GM06990 (cell line): ENCODE results near the gene RNF2.

Experiments
- DNase-seq: peaks from one replicate; pipeline ENCODE4 v3.0.0-alpha.2; 2011; ENCODE audit not compliant: insufficient read length; ENCODE audit errors: extremely low read depth
- H3K27me3 ChIP-seq: replicated peaks from 2 replicates; pipeline ENCODE4 v1.6.0; 2011; ENCODE audit warnings: low read length; ENCODE audit not compliant: control insufficient read depth, insufficient read depth
- H3K36me3 ChIP-seq: 2 replicates; pipeline ENCODE4 v1.5.1; 2011; ENCODE audit warnings: low read length; ENCODE audit not compliant: control insufficient read depth, insufficient read depth
- H3K4me3 ChIP-seq: replicated peaks from 2 replicates; pipeline ENCODE4 v1.5.1; 2011; ENCODE audit warnings: low read depth, mild to moderate bottlenecking, control low read depth, low read length
- TF ChIP-seq, protein P1 (sequence below): IDR thresholded peaks from 2 replicates; pipeline ENCODE4 v1.5.1; 2011; ENCODE audit warnings: low read length, control low read depth, mild to moderate bottlenecking, inconsistent platforms; ENCODE audit not compliant: insufficient read depth, poor library complexity, severe bottlenecking

RNF2 gene

DNA sequence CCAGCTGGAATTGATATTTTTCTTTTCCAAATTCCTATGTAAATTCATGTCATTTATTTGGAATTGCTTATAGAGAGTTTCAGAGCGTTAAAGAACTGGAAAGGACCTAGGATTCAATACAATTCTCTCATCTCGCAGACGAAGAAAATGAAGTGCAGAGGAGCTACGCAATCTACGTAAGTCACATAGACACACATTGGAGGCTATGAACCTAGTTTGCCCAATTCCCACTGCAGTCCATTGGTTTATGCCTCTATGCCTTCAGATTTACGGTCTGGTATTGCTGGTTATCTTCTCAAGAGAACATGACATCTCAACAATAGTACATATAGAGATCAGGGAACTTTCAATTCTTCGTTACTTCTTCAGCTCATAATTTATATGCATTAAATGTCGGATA is 971 bp upstream of the RNF2 start:
- no peak for DNase-seq
- H3K4me3 ChIP-seq: no peak overlapping the region
- H3K27me3 ChIP-seq: no peaks in the 10 kb centered on the region
- TF ChIP-seq, protein P1, sequence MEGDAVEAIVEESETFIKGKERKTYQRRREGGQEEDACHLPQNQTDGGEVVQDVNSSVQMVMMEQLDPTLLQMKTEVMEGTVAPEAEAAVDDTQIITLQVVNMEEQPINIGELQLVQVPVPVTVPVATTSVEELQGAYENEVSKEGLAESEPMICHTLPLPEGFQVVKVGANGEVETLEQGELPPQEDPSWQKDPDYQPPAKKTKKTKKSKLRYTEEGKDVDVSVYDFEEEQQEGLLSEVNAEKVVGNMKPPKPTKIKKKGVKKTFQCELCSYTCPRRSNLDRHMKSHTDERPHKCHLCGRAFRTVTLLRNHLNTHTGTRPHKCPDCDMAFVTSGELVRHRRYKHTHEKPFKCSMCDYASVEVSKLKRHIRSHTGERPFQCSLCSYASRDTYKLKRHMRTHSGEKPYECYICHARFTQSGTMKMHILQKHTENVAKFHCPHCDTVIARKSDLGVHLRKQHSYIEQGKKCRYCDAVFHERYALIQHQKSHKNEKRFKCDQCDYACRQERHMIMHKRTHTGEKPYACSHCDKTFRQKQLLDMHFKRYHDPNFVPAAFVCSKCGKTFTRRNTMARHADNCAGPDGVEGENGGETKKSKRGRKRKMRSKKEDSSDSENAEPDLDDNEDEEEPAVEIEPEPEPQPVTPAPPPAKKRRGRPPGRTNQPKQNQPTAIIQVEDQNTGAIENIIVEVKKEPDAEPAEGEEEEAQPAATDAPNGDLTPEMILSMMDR: no peak
- no peaks in the 10 kb centered on the region for H3K36me3 ChIP-seq

DNA sequence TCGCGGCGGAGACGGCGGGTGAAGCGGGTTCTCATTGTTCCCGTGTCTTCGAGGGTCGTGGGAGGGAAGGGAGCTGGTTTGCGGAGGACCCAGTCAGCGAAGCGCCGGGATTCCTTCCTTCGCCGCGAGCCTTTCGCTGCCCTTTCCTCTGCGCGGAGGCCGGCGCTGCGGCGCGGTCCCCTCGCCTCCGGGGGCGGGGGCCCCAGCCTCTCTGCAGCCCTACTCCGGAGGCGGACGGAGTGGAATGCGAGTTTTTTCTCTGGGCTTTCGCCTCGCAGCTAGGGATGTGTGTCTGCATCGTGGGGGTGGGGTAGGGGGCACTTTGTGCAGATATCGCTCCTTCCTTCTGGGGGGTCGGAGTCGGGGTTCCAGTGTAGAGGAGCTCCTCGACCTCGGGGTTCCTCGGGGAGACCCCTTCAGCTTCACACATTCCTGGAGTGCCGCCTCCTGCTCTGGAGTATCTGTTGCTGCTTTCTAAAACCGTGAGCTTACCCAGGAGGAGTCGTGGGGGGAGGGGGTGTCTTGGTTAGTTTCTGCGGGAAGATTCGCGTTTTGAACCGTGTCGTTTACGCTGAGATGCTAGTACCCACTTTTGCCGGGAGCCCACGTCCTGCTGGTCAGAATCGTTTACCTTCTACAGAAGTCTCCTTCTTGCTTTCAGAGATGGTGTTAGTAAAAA is 595 bp downstream of the RNF2 start:
- Histone ChIP-seq H3K4me3 (peak overlapping the region; percentile 92), H3K36me3 (no peaks in the 10 kb centered on the region), H3K27me3 (no peaks in the 10 kb centered on the region)
- DNase-seq: no peak
- TF ChIP-seq, protein P1: no peak

DNA sequence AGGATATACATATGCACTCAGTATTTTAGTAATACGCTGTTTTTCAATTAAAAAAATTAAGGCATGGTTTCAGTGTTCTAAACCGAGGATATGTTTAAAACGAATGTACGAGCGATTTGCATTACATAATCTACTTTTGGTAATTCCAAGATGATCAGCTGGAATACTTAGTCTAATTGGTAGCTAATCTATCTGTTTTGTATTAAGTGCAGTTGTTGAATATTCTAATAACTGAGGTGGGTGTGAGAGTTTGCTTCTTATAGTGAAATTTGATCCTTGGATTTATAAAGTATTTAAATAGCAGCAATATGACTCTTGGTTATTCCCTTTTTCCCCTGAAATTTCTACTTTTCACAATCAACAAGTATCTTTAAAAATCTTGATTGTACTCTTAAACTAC is 1.3 kb downstream of the RNF2 start:
- TF ChIP-seq, protein P1: no peak
- no peak for DNase-seq
- H3K27me3 ChIP-seq: no peaks in the 10 kb centered on the region
- no peaks in the 10 kb centered on the region for H3K36me3 ChIP-seq
- peak overlapping the region; percentile 92 for H3K4me3 ChIP-seq

DNA sequence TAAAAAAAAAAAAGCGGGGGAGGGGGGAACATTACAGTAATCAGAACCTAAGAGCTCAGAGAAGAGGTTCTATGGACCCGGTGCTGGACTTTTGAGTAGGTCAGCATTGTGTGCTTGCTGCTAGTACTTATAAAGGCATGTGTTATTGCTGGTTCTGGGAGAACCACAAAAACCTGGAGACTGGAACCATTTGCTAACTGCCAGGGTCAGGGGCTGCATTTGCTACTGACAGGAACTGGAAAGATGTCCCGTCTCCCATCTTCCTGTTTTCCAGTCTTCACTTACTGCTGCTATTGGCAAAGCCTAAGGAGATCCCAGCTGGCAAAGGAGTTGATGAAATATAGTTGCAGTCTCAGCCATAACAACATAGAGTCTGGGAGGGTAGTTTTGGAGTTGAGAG is 4.3 kb downstream of the RNF2 start:
- DNase-seq: no peak
- no peaks in the 10 kb centered on the region for H3K27me3 ChIP-seq
- H3K36me3 ChIP-seq: no peaks in the 10 kb centered on the region
- no peak overlapping the region for H3K4me3 ChIP-seq
- TF ChIP-seq, protein P1: no peak

DNA sequence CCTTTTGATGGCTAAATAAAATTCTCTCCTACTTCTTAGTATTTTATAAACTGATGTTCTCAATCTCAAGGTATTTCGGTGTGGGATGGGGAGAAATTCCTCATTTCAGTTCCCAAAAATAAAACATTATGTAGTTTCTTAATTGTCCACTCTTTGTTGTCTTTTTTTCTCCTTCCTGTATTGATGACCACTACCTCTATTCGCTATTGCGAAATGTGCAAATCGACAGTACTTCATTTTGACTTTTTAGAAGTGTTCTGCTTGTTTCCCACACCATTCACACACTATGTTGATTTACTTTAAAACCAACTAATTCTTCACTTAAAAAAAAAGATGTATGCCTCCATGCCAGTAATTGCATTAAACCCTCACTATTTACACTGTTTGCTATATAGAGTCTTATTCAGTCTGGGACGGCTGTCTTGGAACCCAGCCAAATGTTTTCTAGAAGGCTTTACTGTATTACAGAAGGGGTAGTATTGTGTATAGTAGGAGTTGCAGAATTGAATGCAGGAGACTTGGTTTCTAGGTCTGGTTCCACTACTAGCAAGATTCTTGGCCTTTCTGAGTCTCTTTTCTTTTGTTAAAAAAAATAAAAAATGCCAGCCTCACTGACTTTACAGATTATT is 5.6 kb downstream of the RNF2 start:
- TF ChIP-seq, protein P1: no peak
- no peak overlapping the region for H3K4me3 ChIP-seq
- no peaks in the 10 kb centered on the region for H3K27me3 ChIP-seq
- H3K36me3 ChIP-seq: no peaks in the 10 kb centered on the region
- no peak for DNase-seq
